Measurements from ENCODE around the gene VAMP1. TPM values are rescaled to one million over a fixed set of nuclear protein-coding genes. Genes with fewer than 3 reads are reported as not detected.
"Not testable (repeated sequence)": the region's sequence is repeated elsewhere in the genome, so short reads cannot be mapped to it uniquely, and the experiment has no call there.

The VAMP1 gene
- total and polyA plus RNA-seq, 4 donors = 4.7 to 14.1 (median 6.3) TPM

GRCh38 chr12:6469609-6470374, 685 bp downstream of the VAMP1 start:
- TF ChIP-seq, protein P1, sequence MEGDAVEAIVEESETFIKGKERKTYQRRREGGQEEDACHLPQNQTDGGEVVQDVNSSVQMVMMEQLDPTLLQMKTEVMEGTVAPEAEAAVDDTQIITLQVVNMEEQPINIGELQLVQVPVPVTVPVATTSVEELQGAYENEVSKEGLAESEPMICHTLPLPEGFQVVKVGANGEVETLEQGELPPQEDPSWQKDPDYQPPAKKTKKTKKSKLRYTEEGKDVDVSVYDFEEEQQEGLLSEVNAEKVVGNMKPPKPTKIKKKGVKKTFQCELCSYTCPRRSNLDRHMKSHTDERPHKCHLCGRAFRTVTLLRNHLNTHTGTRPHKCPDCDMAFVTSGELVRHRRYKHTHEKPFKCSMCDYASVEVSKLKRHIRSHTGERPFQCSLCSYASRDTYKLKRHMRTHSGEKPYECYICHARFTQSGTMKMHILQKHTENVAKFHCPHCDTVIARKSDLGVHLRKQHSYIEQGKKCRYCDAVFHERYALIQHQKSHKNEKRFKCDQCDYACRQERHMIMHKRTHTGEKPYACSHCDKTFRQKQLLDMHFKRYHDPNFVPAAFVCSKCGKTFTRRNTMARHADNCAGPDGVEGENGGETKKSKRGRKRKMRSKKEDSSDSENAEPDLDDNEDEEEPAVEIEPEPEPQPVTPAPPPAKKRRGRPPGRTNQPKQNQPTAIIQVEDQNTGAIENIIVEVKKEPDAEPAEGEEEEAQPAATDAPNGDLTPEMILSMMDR (IDR thresholded peaks at IDR 0.05; ENCODE audit: control extremely low read depth, extremely low read depth) = no peak
- ATAC-seq (ENCODE audit: insufficient read depth, low FRiP score) = no peak
- peak overlapping the region; percentile 27 to 60 for H3K9ac ChIP-seq (ENCODE audit: insufficient read depth in 1 of 2, low read length in 2 of 2)
- H3K9me3 ChIP-seq (ENCODE audit: control insufficient read depth in 4 of 4, insufficient read depth in 3 of 4, low read length in 3 of 4) = no peaks in the 10 kb centered on the region
- H3K36me3 ChIP-seq (ENCODE audit: control insufficient read depth in 4 of 4, insufficient read depth in 4 of 4, low read length in 4 of 4) = peaks cover 0 to 9% (median 7%) of the 10 kb centered on the region in 4 donors
- H3K4me1 ChIP-seq (ENCODE audit: control insufficient read depth in 5 of 5, insufficient read depth in 5 of 5, low read length in 5 of 5) = peaks cover 4 to 12% (median 7%) of the 10 kb centered on the region in 5 donors
- peak overlapping the region; percentile 58 for H3K4me3 ChIP-seq
- WGBS, 2 donors = 26 to 30% methylated on average over 16 of the region's 16 CpGs
- H3K27ac ChIP-seq (ENCODE audit: low read depth in 1 of 2, low read length in 1 of 2) = peak overlapping the region; percentile 86 to 91
- DNase-seq = no peak
- no peaks in the 10 kb centered on the region for H3K27me3 ChIP-seq (ENCODE audit: control insufficient read depth in 3 of 3, insufficient read depth in 3 of 3, low read length in 2 of 3)

GRCh38 chr12:6469092-6469491, 1.4 kb downstream of the VAMP1 start:
- H3K4me3 ChIP-seq = no peak overlapping the region
- no peak overlapping the region for H3K27ac ChIP-seq (ENCODE audit: low read depth in 1 of 2, low read length in 1 of 2)
- no peak overlapping the region for H3K9ac ChIP-seq (ENCODE audit: insufficient read depth in 1 of 2, low read length in 2 of 2)
- ATAC-seq (ENCODE audit: insufficient read depth, low FRiP score) (no peak), DNase-seq (no peak)
- H3K9me3 ChIP-seq (ENCODE audit: control insufficient read depth in 4 of 4, insufficient read depth in 3 of 4, low read length in 3 of 4) = no peaks in the 10 kb centered on the region
- H3K36me3 ChIP-seq (ENCODE audit: control insufficient read depth in 4 of 4, insufficient read depth in 4 of 4, low read length in 4 of 4) = peaks cover 0 to 16% (median 14%) of the 10 kb centered on the region in 4 donors
- 76 to 80% methylated on average over 6 of the region's 6 CpGs for WGBS, 2 donors
- TF ChIP-seq, protein P1 (IDR thresholded peaks at IDR 0.05; ENCODE audit: control extremely low read depth, extremely low read depth) = no peak
- H3K27me3 ChIP-seq (ENCODE audit: control insufficient read depth in 3 of 3, insufficient read depth in 3 of 3, low read length in 2 of 3) = no peaks in the 10 kb centered on the region
- H3K4me1 ChIP-seq (ENCODE audit: control insufficient read depth in 5 of 5, insufficient read depth in 5 of 5, low read length in 5 of 5) = peaks cover 4 to 12% (median 7%) of the 10 kb centered on the region in 5 donors

GRCh38 chr12:6468283-6468575, 2.2 kb downstream of the VAMP1 start:
- H3K27me3 ChIP-seq (ENCODE audit: control insufficient read depth in 3 of 3, insufficient read depth in 3 of 3, low read length in 2 of 3) = no peaks in the 10 kb centered on the region

GRCh38 chr12:6467571-6468282, 2.8 kb downstream of the VAMP1 start:
- H3K9me3 ChIP-seq (ENCODE audit: control insufficient read depth in 4 of 4, insufficient read depth in 3 of 4, low read length in 3 of 4); H3K27ac ChIP-seq (ENCODE audit: low read depth in 1 of 2, low read length in 1 of 2); ATAC-seq (ENCODE audit: insufficient read depth, low FRiP score); H3K4me3 ChIP-seq; H3K9ac ChIP-seq (ENCODE audit: insufficient read depth in 1 of 2, low read length in 2 of 2); H3K27me3 ChIP-seq (ENCODE audit: control insufficient read depth in 3 of 3, insufficient read depth in 3 of 3, low read length in 2 of 3); DNase-seq: not testable (repeated sequence)
- 96 to 97% methylated on average over 9 of the region's 9 CpGs for WGBS, 2 donors
- peaks cover 0 to 26% (median 24%) of the 10 kb centered on the region in 4 donors for H3K36me3 ChIP-seq (ENCODE audit: control insufficient read depth in 4 of 4, insufficient read depth in 4 of 4, low read length in 4 of 4)
- H3K4me1 ChIP-seq (ENCODE audit: control insufficient read depth in 5 of 5, insufficient read depth in 5 of 5, low read length in 5 of 5) = peaks cover 4 to 12% (median 7%) of the 10 kb centered on the region in 5 donors

More at GRCh38 chr12:6468283-6468575, 2.2 kb downstream of the VAMP1 start:
- Histone ChIP-seq H3K27ac (ENCODE audit: low read depth in 1 of 2, low read length in 1 of 2) (no peak overlapping the region), H3K9me3 (ENCODE audit: control insufficient read depth in 4 of 4, insufficient read depth in 3 of 4, low read length in 3 of 4) (no peaks in the 10 kb centered on the region), H3K4me3 (no peak overlapping the region), H3K36me3 (ENCODE audit: control insufficient read depth in 4 of 4, insufficient read depth in 4 of 4, low read length in 4 of 4) (peaks cover 0 to 22% (median 19%) of the 10 kb centered on the region in 4 donors), H3K9ac (ENCODE audit: insufficient read depth in 1 of 2, low read length in 2 of 2) (no peak overlapping the region), H3K4me1 (ENCODE audit: control insufficient read depth in 5 of 5, insufficient read depth in 5 of 5, low read length in 5 of 5) (peaks cover 4 to 12% (median 7%) of the 10 kb centered on the region in 5 donors)
- TF ChIP-seq, protein P1 (IDR thresholded peaks at IDR 0.05; ENCODE audit: control extremely low read depth, extremely low read depth) = no peak
- ATAC-seq (ENCODE audit: insufficient read depth, low FRiP score) (no peak), DNase-seq (no peak)

- DNase-seq; H3K27me3 ChIP-seq (ENCODE audit: control insufficient read depth in 3 of 3, insufficient read depth in 3 of 3, low read length in 2 of 3); H3K4me3 ChIP-seq; ATAC-seq (ENCODE audit: insufficient read depth, low FRiP score); H3K9ac ChIP-seq (ENCODE audit: insufficient read depth in 1 of 2, low read length in 2 of 2); H3K27ac ChIP-seq (ENCODE audit: low read depth in 1 of 2, low read length in 1 of 2); H3K9me3 ChIP-seq (ENCODE audit: control insufficient read depth in 4 of 4, insufficient read depth in 3 of 4, low read length in 3 of 4): not testable (repeated sequence)
- 78 to 96% methylated on average over 4 of the region's 4 CpGs for WGBS, 2 donors
- H3K4me1 ChIP-seq (ENCODE audit: control insufficient read depth in 5 of 5, insufficient read depth in 5 of 5, low read length in 5 of 5) = peaks cover 4 to 12% (median 7%) of the 10 kb centered on the region in 5 donors
- peaks cover 0 to 32% (median 25%) of the 10 kb centered on the region in 4 donors for H3K36me3 ChIP-seq (ENCODE audit: control insufficient read depth in 4 of 4, insufficient read depth in 4 of 4, low read length in 4 of 4)
Observed at GRCh38 chr12:6466751-6467150, 3.7 kb downstream of the VAMP1 start.
